Activated T-cell treated with anti-CD3 and anti-CD28 coated beads, Interleukin-2, amount 50 U/mL, for 1 hour (primary cell): ENCODE results near the gene NRXN2.

Source experiments
- DNase-seq: peaks from one replicate; pipeline ENCODE4 v3.0.0-alpha.2; 2020

NRXN2 gene

GRCh38 chr11:64621283-64622019 lies 101.5 kb downstream of the NRXN2 start:
- DNase-seq: no peak

- DNase-seq: no peak
Observed at GRCh38 chr11:64620381-64620971, 102.5 kb downstream of the NRXN2 start.

GRCh38 chr11:64619811-64620380 lies 103.1 kb downstream of the NRXN2 start:
- DNase-seq: no peak

- DNase-seq: no peak
Observed at GRCh38 chr11:64619196-64619595, 103.8 kb downstream of the NRXN2 start.

GRCh38 chr11:64616817-64617216 lies 106.2 kb downstream of the NRXN2 start:
- DNase-seq: no peak

- no peak for DNase-seq
Observed at GRCh38 chr11:64614917-64615316, 108.1 kb downstream of the NRXN2 start.

GRCh38 chr11:64613648-64614047 lies 109.3 kb downstream of the NRXN2 start:
- DNase-seq: no peak

- no peak for DNase-seq
Observed at GRCh38 chr11:64611869-64612646, 110.9 kb downstream of the NRXN2 start.

GRCh38 chr11:64611176-64611575 lies 111.8 kb downstream of the NRXN2 start:
- no peak for DNase-seq

- DNase-seq: no peak
Observed at GRCh38 chr11:64610596-64610995, 112.4 kb downstream of the NRXN2 start.

- no peak for DNase-seq
Observed at GRCh38 chr11:64609436-64610047, 113.5 kb downstream of the NRXN2 start.

GRCh38 chr11:64608636-64609035 lies 114.4 kb downstream of the NRXN2 start:
- no peak for DNase-seq

- DNase-seq: no peak
Observed at GRCh38 chr11:64608046-64608445, 115.0 kb downstream of the NRXN2 start.

- no peak for DNase-seq
Observed at GRCh38 chr11:64607381-64607985, 115.5 kb downstream of the NRXN2 start.

- no peak for DNase-seq
Observed at GRCh38 chr11:64606796-64607380, 116.1 kb downstream of the NRXN2 start.

GRCh38 chr11:64605656-64606585 lies 117.1 kb downstream of the NRXN2 start:
- DNase-seq: no peak

GRCh38 chr11:64605244-64605560 lies 117.8 kb downstream of the NRXN2 start:
- DNase-seq: no peak

- no peak for DNase-seq
Observed at GRCh38 chr11:64604458-64605243, 118.3 kb downstream of the NRXN2 start.

- no peak for DNase-seq
Observed at GRCh38 chr11:64603411-64604110, 119.4 kb downstream of the NRXN2 start.
